Limb (tissue), 2 donors: Measurements from ENCODE around the gene CDC20B.
A peak's percentile ranks its signal among the peaks of the same experiment; 100 is the strongest.
"Not testable (repeated sequence)": the region's sequence is repeated elsewhere in the genome, so short reads cannot be mapped to it uniquely, and the experiment has no call there.

Experiments used
- DNase-seq, 2 donors: peaks; one replicate each; pipeline ENCODE4 v3.0.0-alpha.2; 2016; ENCODE audit errors: extremely low spot score in 2 of 2

Gene CDC20B

GRCh38 chr5:55162666-55163065 lies 10.3 kb downstream of the CDC20B start:
- no peak for DNase-seq

- peak; percentile 67 to 89 for DNase-seq
Observed at GRCh38 chr5:55160493-55161209, 12.3 kb downstream of the CDC20B start.

- peak; percentile 57 to 91 for DNase-seq
Observed at GRCh38 chr5:55159763-55160492, 13.0 kb downstream of the CDC20B start, which contains the start of gene GPX8. Gene GPX8, plus strand, starts transcription at chr5:55160171. Its CDS starts 22 bp downstream, at chr5:55160193.

GRCh38 chr5:55154873-55155272 lies 18.1 kb downstream of the CDC20B start:
- DNase-seq = no peak

GRCh38 chr5:55151923-55152842 lies 20.8 kb downstream of the CDC20B start:
- no peak for DNase-seq

GRCh38 chr5:55149308-55149795 lies 23.6 kb downstream of the CDC20B start:
- no peak for DNase-seq

GRCh38 chr5:55146543-55147151 lies 26.3 kb downstream of the CDC20B start:
- DNase-seq = peak; percentile 80 to 87

GRCh38 chr5:55146080-55146479 lies 26.9 kb downstream of the CDC20B start:
- no peak for DNase-seq

- no peak for DNase-seq
Observed at GRCh38 chr5:55143624-55144023, 29.4 kb downstream of the CDC20B start.

GRCh38 chr5:55141945-55142690 lies 30.9 kb downstream of the CDC20B start:
- no peak for DNase-seq

- no peak for DNase-seq
Observed at GRCh38 chr5:55140908-55141665, 31.9 kb downstream of the CDC20B start.

GRCh38 chr5:55136521-55136920 lies 36.5 kb downstream of the CDC20B start:
- no peak for DNase-seq

GRCh38 chr5:55134053-55134722 lies 38.8 kb downstream of the CDC20B start:
- DNase-seq = no peak

GRCh38 chr5:55123365-55123764 lies 49.6 kb downstream of the CDC20B start:
- DNase-seq = no peak

GRCh38 chr5:55114061-55114460 lies 58.9 kb downstream of the CDC20B start:
- DNase-seq = no peak

- no peak for DNase-seq
Observed at GRCh38 chr5:55113327-55113726, 59.6 kb downstream of the CDC20B start.

- DNase-seq = no peak
Observed at GRCh38 chr5:55110217-55110616, 62.8 kb downstream of the CDC20B start.

- DNase-seq = no peak
Observed at GRCh38 chr5:55108661-55109060, 64.3 kb downstream of the CDC20B start.

GRCh38 chr5:55105976-55106375 lies 67.0 kb downstream of the CDC20B start:
- DNase-seq = not testable (repeated sequence)
